Measurements from ENCODE around the gene SFXN5.

The SFXN5 gene

DNA sequence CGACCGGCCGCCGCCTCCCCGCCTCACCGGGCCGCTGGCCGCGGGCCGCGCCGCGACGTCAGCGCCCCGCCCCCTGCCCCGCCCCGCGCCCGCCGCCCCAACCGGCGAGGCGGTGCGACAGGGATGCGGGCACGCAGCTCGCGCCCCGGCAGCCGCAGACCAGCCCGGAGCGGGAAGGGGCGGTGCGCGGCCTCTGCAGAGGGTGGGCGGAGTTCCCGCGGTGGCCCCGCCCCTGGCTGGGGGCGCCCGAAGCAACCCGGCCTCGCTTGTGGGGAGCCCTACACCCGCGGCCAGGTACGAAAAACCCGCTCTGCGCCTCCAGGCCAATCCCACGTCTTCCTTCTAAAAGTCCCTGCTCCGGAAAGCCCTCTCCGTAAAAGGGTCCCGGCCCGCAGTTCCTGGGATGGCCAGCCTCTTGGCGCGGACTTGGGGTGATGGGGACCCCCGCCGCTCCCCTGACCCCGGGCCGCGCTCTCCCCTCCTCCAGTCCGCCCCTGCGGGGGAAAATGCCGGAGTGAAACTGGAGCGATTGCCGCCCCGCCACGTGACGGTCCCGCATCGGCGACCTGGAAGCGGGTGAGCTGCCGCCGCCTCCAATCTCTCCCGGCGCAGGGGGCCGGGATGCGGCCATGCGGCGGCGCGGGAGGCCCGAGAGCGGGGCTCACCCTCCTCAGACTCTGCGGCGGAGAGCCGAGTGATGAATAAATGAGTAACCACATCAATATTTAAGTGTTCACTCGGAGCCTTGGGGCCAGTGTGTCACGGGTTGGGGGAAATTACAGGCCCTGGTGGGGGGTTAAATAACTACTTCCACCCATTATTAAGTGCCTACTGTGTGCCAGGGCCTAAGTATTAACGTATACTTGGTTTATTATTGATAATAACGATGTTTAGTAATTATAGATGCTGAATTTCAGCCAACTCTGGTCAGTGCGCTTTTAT, 41.7 kb upstream of the SFXN5 start, which contains the start of gene RAB11FIP5:
Gene RAB11FIP5, minus strand, starts transcription at position 36 of the 942 bp plus-strand sequence. CDS start 171 bp downstream, outside the sequence.
- intact Hi-C loops (cut with DNase I; ENCODE audit: low total_unique reads): loop anchor here (2.0 kb wide), 1 partner anchor 42 kb away; the partner anchor contains the start of gene SFXN5

DNA sequence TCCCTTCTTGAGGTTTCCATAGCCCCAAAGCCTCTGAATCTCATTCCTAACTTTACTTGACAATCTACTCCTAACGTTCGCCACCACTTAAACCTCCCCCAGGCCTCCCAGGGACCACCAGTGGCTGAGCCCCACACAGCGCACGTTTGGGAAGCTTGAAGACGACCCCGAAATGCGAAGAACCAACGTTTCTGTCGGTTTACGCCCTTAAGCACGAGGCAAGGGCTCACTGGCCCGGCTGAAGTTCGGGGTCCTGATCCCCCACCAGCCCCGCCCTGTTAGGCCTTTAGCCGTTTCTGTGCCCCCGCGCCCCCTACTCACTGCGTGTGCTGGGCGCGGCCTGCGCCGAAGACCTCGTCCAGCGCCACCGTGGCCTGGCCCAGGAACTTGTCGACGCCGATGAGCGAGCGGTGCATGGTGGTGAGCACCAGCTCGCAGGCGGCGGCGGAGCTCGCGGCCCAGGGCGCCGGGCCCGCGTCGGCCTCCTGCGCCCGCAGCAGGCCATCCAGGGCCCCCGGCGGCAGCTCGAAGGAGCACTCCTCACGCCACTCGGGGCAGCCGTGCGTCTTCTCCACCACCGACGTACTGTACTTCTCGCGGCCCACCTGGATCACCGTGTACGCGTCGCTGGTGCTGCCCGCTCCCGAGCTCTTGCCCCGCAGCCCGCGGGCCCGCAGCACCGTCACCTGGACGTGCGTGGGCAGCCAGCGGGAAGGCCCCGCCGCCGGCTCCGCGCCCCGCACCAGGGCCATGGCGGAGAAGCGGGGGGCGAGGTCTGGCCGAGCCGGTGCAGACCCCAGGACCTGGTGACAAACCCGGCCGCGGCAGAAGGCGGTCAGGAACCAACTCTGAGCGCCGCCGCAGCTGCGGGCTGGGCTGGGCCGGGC, 40.8 kb upstream of the SFXN5 start:
- TF ChIP-seq, protein P1, sequence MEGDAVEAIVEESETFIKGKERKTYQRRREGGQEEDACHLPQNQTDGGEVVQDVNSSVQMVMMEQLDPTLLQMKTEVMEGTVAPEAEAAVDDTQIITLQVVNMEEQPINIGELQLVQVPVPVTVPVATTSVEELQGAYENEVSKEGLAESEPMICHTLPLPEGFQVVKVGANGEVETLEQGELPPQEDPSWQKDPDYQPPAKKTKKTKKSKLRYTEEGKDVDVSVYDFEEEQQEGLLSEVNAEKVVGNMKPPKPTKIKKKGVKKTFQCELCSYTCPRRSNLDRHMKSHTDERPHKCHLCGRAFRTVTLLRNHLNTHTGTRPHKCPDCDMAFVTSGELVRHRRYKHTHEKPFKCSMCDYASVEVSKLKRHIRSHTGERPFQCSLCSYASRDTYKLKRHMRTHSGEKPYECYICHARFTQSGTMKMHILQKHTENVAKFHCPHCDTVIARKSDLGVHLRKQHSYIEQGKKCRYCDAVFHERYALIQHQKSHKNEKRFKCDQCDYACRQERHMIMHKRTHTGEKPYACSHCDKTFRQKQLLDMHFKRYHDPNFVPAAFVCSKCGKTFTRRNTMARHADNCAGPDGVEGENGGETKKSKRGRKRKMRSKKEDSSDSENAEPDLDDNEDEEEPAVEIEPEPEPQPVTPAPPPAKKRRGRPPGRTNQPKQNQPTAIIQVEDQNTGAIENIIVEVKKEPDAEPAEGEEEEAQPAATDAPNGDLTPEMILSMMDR (IDR thresholded peaks at IDR 0.05): no peak
- Histone ChIP-seq H3K36me3 (no peaks in the 10 kb centered on the region), H3K9me3 (no peaks in the 10 kb centered on the region), H3K27me3 (no peaks in the 10 kb centered on the region), H3K4me1 (peaks cover 0 to 40% (median 32%) of the 10 kb centered on the region in 4 donors), H3K4me3 (peak overlapping the region; percentile 83 to 90), H3K27ac (peak overlapping the region; percentile 82 to 89)
- intact Hi-C loops (cut with DNase I; ENCODE audit: low total_unique reads): loop anchor here (2.0 kb wide), 1 partner anchor 41 kb away; the partner anchor contains the start of gene SFXN5
- peak in 1 of 2 donors; percentile 66 for DNase-seq

More for the DNA sequence above, 41.7 kb upstream of the SFXN5 start, which contains the start of gene RAB11FIP5:
- Histone ChIP-seq H3K4me1 (peaks cover 0 to 31% (median 23%) of the 10 kb centered on the region in 4 donors), H3K27me3 (no peaks in the 10 kb centered on the region), H3K36me3 (no peaks in the 10 kb centered on the region), H3K27ac (peak within 1 kb of the TSS; percentile 82 to 89), H3K9me3 (no peaks in the 10 kb centered on the region), H3K4me3 (peak within 1 kb of the TSS; percentile 83 to 90)
- TF ChIP-seq, protein P1 (IDR thresholded peaks at IDR 0.05): peak; percentile 4 to 7
- DNase-seq: peak; percentile 71 to 86

DNA sequence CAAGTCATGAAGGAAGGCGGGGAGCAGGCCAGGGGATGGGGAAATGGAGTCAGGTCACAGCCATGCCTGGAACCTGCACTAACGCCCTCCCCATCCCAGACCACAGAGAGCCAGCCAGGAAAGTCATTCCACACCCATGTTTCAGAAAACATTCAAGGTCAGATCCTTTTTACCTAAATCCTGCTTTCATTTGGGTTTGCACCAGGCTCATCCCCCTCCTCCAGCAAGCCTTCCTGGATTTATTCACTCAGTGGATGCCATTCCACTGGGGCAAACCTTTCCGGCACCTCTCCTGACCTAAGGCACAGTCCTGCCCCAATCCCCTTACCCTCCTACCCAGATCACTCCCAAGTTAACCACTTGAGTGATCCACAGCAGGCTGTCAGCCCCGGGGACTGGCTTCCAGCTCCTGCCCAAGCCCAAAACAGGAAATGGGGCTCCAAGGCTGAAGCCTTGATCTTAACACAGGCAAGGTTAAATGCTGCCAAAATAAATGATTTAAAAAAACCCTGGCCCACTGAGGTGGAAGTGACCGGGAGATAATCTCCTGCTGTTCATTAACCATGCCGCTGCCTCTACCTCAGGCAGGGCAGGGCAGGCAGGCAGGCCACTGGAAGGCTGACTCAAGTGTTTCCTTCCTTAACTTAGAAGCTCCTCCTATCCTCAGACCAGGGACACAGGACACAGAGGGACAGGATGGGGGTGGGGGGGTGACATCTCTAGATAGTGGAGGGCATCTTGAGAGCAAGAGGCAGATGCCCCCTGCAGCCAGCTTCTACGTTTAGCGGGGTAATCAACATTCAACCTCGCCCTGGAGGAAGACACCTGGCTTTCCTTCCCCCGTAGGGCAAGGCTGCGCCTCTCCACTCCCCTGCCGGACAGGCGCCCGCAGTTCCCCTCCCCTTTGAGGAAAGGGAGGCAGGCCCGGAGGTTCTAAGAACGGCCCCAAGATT, 39.8 kb upstream of the SFXN5 start:
- Histone ChIP-seq H3K27me3 (no peaks in the 10 kb centered on the region), H3K27ac (peak overlapping the region; percentile 82 to 89), H3K36me3 (no peaks in the 10 kb centered on the region), H3K4me3 (peak overlapping the region; percentile 83 to 90), H3K9me3 (no peaks in the 10 kb centered on the region), H3K4me1 (peaks cover 0 to 46% (median 36%) of the 10 kb centered on the region in 4 donors)
- TF ChIP-seq, protein P1 (IDR thresholded peaks at IDR 0.05): no peak
- DNase-seq: peak; percentile 39 to 66
- intact Hi-C loops (cut with DNase I; ENCODE audit: low total_unique reads): loop anchor here (2.0 kb wide), 1 partner anchor 41 kb away; the partner anchor contains the start of gene SFXN5

DNA sequence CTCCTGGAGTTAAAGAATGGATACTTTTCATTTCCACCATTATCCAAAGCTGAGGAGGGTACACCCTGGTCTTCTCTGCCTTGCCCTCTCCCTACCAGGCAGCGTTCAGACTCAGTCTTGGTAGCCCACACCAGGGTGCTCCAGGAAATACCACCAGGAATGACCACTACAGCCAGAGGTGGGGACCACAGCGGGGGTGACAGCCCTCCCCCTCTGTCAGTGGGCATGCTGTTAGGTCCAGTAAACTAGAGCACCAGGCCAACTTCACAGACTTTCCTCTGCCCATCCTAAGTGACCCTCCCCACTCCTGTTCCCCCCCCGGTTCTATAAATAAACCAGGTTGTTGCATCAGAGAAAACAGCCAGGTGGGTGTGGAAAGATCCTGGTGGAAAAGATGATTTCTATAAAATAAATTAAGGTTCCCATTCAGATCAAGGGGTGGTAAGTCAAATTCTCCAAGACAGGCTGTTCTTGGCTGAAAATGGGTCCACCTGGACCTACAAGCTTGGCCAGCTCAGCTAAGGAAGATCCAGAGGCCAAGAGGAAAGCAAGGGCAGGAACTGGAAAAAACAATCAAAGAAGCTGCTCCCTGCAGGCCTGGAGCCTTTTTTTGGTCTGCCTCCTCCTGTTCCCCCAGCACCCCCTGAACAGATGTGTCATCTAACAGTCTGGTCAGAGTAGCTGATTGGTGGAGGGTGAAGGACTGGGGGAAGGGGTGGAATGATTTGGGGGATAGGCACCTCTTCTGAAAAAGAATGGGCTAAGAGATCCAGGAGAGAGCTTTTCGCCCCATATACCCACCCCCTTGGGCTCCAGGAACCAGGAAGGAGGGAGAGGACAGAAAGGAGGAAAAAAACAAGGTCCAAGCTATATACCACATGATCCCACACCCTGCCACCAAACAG, 38.9 kb upstream of the SFXN5 start:
- intact Hi-C loops (cut with DNase I; ENCODE audit: low total_unique reads): no loop called here
- Histone ChIP-seq H3K4me3 (peak overlapping the region; percentile 83 to 90), H3K4me1 (peaks cover 0 to 49% (median 37%) of the 10 kb centered on the region in 4 donors), H3K36me3 (no peaks in the 10 kb centered on the region), H3K27me3 (no peaks in the 10 kb centered on the region), H3K9me3 (no peaks in the 10 kb centered on the region), H3K27ac (peak overlapping the region; percentile 82 to 89)
- TF ChIP-seq, protein P1 (IDR thresholded peaks at IDR 0.05): no peak
- peak in 1 of 2 donors; percentile 62 for DNase-seq
